Measurements from ENCODE around the gene PCDHGA9.

PCDHGA9 gene

DNA sequence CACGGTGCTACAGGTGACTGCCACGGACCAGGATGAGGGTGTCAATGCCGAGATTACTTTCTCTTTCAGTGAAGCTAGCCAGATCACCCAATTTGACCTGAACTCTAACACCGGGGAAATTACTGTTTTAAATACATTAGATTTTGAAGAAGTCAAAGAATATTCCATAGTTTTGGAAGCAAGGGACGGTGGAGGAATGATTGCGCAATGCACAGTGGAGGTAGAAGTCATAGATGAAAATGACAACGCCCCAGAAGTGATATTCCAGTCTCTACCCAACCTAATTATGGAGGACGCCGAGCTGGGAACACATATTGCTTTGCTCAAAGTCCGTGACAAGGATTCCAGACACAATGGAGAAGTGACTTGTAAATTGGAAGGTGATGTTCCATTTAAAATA lies 13.9 kb upstream of the PCDHGA9 start:
- TF ChIP-seq TAF1 (IDR thresholded peaks at IDR 0.05; ENCODE audit: borderline replicate concordance, insufficient read depth, low read length) (no peak), SIN3A (IDR thresholded peaks at IDR 0.05; ENCODE audit: borderline replicate concordance, insufficient read depth, low read length) (no peak), REST (IDR thresholded peaks at IDR 0.05; ENCODE audit: insufficient read depth in 1 of 2, low read depth in 2 of 2, low read length in 2 of 2) (no peak), FOXP2 (optimal IDR thresholded peaks at IDR 0.05; ENCODE audit: borderline replicate concordance, extremely low read depth, extremely low read length, insufficient read depth) (no peak), POLR2AphosphoS5 (IDR thresholded peaks at IDR 0.05; ENCODE audit: low read depth, low read length) (no peak)

GRCh38 chr5:141389153-141390042 lies 13.2 kb upstream of the PCDHGA9 start:
- no peak for TF ChIP-seq POLR2AphosphoS5 (IDR thresholded peaks at IDR 0.05; ENCODE audit: low read depth, low read length)
- no peak for TF ChIP-seq TAF1 (IDR thresholded peaks at IDR 0.05; ENCODE audit: borderline replicate concordance, insufficient read depth, low read length)
- no peak for TF ChIP-seq FOXP2 (optimal IDR thresholded peaks at IDR 0.05; ENCODE audit: borderline replicate concordance, extremely low read depth, extremely low read length, insufficient read depth)
- TF ChIP-seq REST (IDR thresholded peaks at IDR 0.05; ENCODE audit: insufficient read depth in 1 of 2, low read depth in 2 of 2, low read length in 2 of 2), result no peak
- no peak for TF ChIP-seq SIN3A (IDR thresholded peaks at IDR 0.05; ENCODE audit: borderline replicate concordance, insufficient read depth, low read length)

- TF ChIP-seq FOXP2 (optimal IDR thresholded peaks at IDR 0.05; ENCODE audit: borderline replicate concordance, extremely low read depth, extremely low read length, insufficient read depth), result no peak
- TF ChIP-seq REST (IDR thresholded peaks at IDR 0.05; ENCODE audit: insufficient read depth in 1 of 2, low read depth in 2 of 2, low read length in 2 of 2), result no peak
- TF ChIP-seq POLR2AphosphoS5 (IDR thresholded peaks at IDR 0.05; ENCODE audit: low read depth, low read length), result no peak
- no peak for TF ChIP-seq TAF1 (IDR thresholded peaks at IDR 0.05; ENCODE audit: borderline replicate concordance, insufficient read depth, low read length)
- no peak for TF ChIP-seq SIN3A (IDR thresholded peaks at IDR 0.05; ENCODE audit: borderline replicate concordance, insufficient read depth, low read length)
Measured at GRCh38 chr5:141392429-141393198, 10.0 kb upstream of the PCDHGA9 start, which contains the start of gene PCDHGA8. Gene PCDHGA8, plus strand, starts transcription at chr5:141392633. Its CDS starts 181 bp downstream, at chr5:141392814.

- TF ChIP-seq SIN3A (IDR thresholded peaks at IDR 0.05; ENCODE audit: borderline replicate concordance, insufficient read depth, low read length), result no peak
- TF ChIP-seq POLR2AphosphoS5 (IDR thresholded peaks at IDR 0.05; ENCODE audit: low read depth, low read length), result no peak
- TF ChIP-seq FOXP2 (optimal IDR thresholded peaks at IDR 0.05; ENCODE audit: borderline replicate concordance, extremely low read depth, extremely low read length, insufficient read depth), result no peak
- TF ChIP-seq REST (IDR thresholded peaks at IDR 0.05; ENCODE audit: insufficient read depth in 1 of 2, low read depth in 2 of 2, low read length in 2 of 2), result no peak
- TF ChIP-seq TAF1 (IDR thresholded peaks at IDR 0.05; ENCODE audit: borderline replicate concordance, insufficient read depth, low read length), result no peak
Measured at GRCh38 chr5:141393267-141393666, 9.3 kb upstream of the PCDHGA9 start.
